ENCODE results near the gene PLA2G10. TPM values are rescaled to one million over a fixed set of nuclear protein-coding genes. Genes with fewer than 3 reads are reported as not detected.
"Not testable (repeated sequence)": the region's sequence is repeated elsewhere in the genome, so short reads cannot be mapped to it uniquely, and the experiment has no call there.

PLA2G10 gene, protein sequence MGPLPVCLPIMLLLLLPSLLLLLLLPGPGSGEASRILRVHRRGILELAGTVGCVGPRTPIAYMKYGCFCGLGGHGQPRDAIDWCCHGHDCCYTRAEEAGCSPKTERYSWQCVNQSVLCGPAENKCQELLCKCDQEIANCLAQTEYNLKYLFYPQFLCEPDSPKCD
- not detected for total RNA-seq

DNA sequence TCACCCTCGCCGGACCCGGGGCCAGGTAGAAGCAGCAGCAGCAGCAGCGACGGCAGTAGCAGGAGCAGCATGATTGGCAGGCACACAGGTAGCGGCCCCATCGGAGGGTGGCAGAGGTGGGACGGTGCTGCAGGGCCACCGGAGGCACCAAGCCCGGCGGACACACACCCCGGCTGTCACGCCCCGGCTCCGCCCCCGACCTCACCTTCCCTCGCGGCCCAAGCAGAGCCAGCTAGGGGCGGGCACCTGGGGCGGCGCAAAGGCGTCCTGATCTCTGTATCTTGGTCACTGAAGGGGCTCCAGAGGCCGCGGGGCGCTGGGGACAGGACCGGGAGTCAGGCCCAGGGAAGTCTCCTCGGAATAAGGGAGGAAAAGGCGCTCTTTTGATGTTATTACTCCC lies at the start of gene PLA2G10:
Gene PLA2G10, minus strand, starts transcription at position 180 of the 400 bp plus-strand sequence. Its CDS starts 79 bp downstream, at position 101.
- H3K4me3 ChIP-seq; intact Hi-C loops (cut with DNase I); H3K9me3 ChIP-seq; H3K36me3 ChIP-seq; DNase-seq (ENCODE audit: low spot score in 2 of 2); H3K27me3 ChIP-seq; H3K27ac ChIP-seq; H3K4me1 ChIP-seq: not testable (repeated sequence)

DNA sequence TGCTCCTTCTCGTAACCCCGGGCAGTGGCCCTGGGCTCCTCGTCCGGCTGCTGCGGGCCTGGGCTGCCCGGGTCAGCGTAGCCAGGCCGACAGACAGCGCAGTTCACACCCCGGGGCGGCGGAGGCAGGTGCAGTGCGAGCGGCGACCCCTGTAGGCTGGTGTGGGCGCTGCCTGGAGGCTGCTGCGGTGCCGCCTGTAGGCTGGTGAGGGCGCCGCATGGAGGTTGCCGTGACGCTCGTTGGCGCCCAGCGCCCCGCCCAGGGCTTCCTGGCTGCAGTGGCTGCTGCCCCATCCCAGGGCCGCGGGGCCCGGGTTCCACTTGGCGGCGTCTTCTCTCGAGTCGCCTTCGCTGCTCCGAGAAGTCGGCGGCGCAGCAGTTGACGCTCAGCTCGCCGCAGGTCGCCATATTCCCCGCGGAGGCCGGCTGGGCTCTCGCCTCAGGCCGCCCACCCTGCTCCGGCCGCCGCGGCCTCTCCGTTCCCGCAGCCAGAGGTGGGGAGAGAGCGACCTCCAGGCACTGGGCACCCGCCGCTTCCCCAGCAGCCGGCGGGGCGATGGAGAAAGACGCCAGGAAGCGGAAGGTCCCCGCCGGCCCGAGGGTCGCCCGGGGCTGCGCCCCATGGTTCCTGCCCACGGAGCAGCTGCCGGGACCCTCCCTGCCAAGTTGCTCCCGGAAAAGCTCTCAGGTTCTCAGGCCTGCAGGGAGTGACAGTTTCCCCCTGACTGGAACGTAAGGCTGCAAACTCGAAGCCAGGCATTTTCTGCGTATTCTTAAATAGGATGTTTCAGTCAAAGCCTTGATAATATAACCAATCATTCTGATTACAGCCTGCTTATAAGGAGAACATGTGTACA lies 48.4 kb upstream of the PLA2G10 start, which contains the start of gene NPIPA2:
Gene NPIPA2, plus strand, starts transcription at position 261 of the 856 bp plus-strand sequence. CDS start 5,533 bp downstream, outside the sequence.
- H3K27me3 ChIP-seq; DNase-seq (ENCODE audit: low spot score in 2 of 2); H3K27ac ChIP-seq; H3K4me1 ChIP-seq; H3K4me3 ChIP-seq; intact Hi-C loops (cut with DNase I); H3K36me3 ChIP-seq; H3K9me3 ChIP-seq: not testable (repeated sequence)

DNA sequence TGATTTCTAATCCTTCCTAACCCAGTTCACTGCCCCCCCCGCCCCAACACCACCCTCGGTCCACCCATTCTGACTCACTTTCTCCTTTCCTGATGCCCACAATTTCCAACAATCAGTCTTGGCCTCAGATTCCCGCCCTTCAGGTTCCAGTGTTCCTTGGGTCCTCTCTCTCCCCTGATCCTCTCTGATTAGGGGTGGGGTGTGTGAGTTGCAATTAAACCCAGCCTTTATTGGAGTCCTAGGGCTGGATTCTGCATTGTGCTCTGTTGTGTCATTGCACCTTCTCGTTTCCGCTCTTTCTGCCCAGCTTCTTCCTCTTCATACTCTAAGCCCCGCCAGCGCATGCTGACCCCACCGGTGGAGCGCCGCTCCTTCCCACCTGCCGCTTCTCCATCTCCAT lies 47.7 kb upstream of the PLA2G10 start:
- H3K4me1 ChIP-seq; H3K27me3 ChIP-seq; H3K4me3 ChIP-seq; intact Hi-C loops (cut with DNase I); H3K36me3 ChIP-seq; H3K27ac ChIP-seq; H3K9me3 ChIP-seq; DNase-seq (ENCODE audit: low spot score in 2 of 2): not testable (repeated sequence)

DNA sequence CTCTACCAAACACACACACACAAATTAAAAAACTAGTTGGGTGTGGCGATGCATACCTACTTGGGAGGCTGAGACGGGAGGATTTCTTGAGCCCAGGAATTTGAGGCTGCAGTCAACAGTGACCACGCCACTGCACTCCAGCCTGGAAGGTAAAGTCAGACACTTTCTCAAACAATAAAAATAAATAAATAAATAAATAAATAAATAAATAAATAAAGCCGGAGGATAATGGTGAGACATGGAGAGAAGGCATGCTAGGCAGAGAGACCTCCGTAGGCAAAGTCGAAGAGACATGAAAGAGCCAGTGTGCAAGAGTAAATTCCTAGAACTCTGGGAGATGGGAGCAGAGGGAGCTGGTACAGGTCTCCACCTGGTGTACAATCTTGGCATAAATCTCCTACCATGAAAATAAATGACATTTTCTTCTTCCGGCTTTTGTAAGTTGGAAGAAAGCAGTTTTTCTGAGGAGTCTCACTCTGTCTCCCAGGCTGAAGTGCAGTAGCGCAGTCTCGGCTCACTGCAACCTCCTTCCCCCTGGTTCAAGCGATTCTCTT lies 46.8 kb upstream of the PLA2G10 start:
- H3K36me3 ChIP-seq; H3K9me3 ChIP-seq; DNase-seq (ENCODE audit: low spot score in 2 of 2); H3K4me1 ChIP-seq; H3K27ac ChIP-seq; intact Hi-C loops (cut with DNase I); H3K4me3 ChIP-seq; H3K27me3 ChIP-seq: not testable (repeated sequence)

DNA sequence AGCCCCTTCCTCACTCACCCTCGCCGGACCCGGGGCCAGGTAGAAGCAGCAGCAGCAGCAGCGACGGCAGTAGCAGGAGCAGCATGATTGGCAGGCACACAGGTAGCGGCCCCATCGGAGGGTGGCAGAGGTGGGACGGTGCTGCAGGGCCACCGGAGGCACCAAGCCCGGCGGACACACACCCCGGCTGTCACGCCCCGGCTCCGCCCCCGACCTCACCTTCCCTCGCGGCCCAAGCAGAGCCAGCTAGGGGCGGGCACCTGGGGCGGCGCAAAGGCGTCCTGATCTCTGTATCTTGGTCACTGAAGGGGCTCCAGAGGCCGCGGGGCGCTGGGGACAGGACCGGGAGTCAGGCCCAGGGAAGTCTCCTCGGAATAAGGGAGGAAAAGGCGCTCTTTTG lies 39.1 kb upstream of the PLA2G10 start:
- H3K27ac ChIP-seq; H3K4me1 ChIP-seq; H3K9me3 ChIP-seq; H3K27me3 ChIP-seq; intact Hi-C loops (cut with DNase I); H3K36me3 ChIP-seq; DNase-seq (ENCODE audit: low spot score in 2 of 2); H3K4me3 ChIP-seq: not testable (repeated sequence)

DNA sequence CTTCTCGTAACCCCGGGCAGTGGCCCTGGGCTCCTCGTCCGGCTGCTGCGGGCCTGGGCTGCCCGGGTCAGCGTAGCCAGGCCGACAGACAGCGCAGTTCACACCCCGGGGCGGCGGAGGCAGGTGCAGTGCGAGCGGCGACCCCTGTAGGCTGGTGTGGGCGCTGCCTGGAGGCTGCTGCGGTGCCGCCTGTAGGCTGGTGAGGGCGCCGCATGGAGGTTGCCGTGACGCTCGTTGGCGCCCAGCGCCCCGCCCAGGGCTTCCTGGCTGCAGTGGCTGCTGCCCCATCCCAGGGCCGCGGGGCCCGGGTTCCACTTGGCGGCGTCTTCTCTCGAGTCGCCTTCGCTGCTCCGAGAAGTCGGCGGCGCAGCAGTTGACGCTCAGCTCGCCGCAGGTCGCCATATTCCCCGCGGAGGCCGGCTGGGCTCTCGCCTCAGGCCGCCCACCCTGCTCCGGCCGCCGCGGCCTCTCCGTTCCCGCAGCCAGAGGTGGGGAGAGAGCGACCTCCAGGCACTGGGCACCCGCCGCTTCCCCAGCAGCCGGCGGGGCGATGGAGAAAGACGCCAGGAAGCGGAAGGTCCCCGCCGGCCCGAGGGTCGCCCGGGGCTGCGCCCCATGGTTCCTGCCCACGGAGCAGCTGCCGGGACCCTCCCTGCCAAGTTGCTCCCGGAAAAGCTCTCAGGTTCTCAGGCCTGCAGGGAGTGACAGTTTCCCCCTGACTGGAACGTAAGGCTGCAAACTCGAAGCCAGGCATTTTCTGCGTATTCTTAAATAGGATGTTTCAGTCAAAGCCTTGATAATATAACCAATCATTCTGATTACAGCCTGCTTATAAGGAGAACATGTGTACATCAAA lies 9.3 kb upstream of the PLA2G10 start, which contains the start of gene NPIPA3:
Gene NPIPA3, plus strand, starts transcription at position 256 of the 856 bp plus-strand sequence. CDS start 5,533 bp downstream, outside the sequence.
- H3K4me3 ChIP-seq; DNase-seq (ENCODE audit: low spot score in 2 of 2); H3K9me3 ChIP-seq; H3K27ac ChIP-seq; H3K4me1 ChIP-seq; intact Hi-C loops (cut with DNase I); H3K36me3 ChIP-seq; H3K27me3 ChIP-seq: not testable (repeated sequence)

DNA sequence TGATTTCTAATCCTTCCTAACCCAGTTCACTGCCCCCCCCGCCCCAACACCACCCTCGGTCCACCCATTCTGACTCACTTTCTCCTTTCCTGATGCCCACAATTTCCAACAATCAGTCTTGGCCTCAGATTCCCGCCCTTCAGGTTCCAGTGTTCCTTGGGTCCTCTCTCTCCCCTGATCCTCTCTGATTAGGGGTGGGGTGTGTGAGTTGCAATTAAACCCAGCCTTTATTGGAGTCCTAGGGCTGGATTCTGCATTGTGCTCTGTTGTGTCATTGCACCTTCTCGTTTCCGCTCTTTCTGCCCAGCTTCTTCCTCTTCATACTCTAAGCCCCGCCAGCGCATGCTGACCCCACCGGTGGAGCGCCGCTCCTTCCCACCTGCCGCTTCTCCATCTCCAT lies 8.6 kb upstream of the PLA2G10 start:
- H3K36me3 ChIP-seq; intact Hi-C loops (cut with DNase I): not testable (repeated sequence)

DNA sequence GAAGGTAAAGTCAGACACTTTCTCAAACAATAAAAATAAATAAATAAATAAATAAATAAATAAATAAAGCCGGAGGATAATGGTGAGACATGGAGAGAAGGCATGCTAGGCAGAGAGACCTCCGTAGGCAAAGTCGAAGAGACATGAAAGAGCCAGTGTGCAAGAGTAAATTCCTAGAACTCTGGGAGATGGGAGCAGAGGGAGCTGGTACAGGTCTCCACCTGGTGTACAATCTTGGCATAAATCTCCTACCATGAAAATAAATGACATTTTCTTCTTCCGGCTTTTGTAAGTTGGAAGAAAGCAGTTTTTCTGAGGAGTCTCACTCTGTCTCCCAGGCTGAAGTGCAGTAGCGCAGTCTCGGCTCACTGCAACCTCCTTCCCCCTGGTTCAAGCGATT lies 7.8 kb upstream of the PLA2G10 start:
- intact Hi-C loops (cut with DNase I); H3K36me3 ChIP-seq; DNase-seq (ENCODE audit: low spot score in 2 of 2); H3K4me3 ChIP-seq; H3K4me1 ChIP-seq; H3K27ac ChIP-seq; H3K27me3 ChIP-seq; H3K9me3 ChIP-seq: not testable (repeated sequence)

More for the DNA sequence above, 8.6 kb upstream of the PLA2G10 start:
- not testable (repeated sequence) for H3K4me1 ChIP-seq; H3K27me3 ChIP-seq; DNase-seq (ENCODE audit: low spot score in 2 of 2); H3K4me3 ChIP-seq; H3K27ac ChIP-seq; H3K9me3 ChIP-seq

DNA sequence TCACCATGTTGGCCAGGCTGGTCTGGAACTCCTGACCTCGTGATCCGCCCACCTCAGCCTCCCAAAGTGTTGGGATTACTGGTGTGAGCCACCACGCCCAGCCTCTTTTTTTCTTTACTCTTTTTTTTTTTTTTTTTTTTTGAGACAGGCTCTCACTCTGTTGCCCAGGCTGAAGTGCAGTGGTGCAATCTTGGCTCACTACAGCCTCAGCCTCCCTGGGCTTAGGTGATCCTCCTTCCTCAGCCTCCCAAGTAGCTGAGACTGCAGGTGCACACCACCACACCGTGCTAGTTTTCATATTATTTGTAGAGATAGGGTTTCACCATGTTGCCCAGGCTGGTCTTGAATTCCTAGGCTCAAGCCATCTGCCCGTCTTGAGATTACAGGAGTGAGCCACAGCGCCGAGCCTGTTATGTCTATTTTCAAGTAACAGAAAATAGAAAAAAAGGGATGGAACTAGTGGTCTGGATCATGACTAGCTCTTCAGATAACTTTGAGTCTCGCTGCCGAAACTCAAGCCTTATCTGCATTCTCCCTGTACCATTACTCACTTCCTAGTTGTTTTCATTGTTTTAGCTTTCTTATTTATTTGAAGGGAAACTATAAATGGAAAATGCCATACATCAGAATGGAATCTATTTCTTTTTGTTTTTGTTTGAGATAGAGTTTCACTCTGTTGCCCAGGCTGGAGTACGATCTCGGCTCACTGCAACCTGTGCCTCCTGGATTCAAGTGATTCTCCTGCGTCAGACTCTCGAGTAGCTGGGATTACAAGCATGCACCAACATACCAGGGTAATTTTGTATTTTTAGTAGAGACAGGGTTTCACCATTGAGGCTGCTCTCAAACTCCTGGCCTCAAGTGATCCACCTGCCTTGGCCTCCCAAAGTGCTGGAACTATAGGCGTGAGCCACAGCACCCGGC lies 8.0 kb downstream of the PLA2G10 start:
- DNase-seq (ENCODE audit: low spot score in 2 of 2); H3K4me1 ChIP-seq; intact Hi-C loops (cut with DNase I); H3K36me3 ChIP-seq; H3K9me3 ChIP-seq; H3K27ac ChIP-seq; H3K27me3 ChIP-seq: not testable (repeated sequence)
- H3K4me3 ChIP-seq, result peak overlapping the region in 1 of 2 donors; percentile 3
